ENCODE measurements around the gene KRTAP29-1.

GRCh38 chr17:41326173-41327145 is 23.8 kb upstream of the KRTAP29-1 start:
- no peak for TF ChIP-seq CTCF (conservative IDR thresholded peaks at IDR 0.05)
- TF ChIP-seq EZH2 (IDR thresholded peaks at IDR 0.05; ENCODE audit: low read depth), result no peak

All from PC-9 (cell line).